IPS-20b (cell line): ENCODE data around the gene AVP.
"Not testable (repeated sequence)": the region's sequence is repeated elsewhere in the genome, so short reads cannot be mapped to it uniquely, and the experiment has no call there.

ENCODE experiments used
- H3K27ac ChIP-seq: one replicate; pipeline ENCODE4 v1.5.1; 2013; ENCODE audit warnings: low read length
- H3K27me3 ChIP-seq: 2 replicates; pipeline ENCODE4 v1.6.1; 2013; ENCODE audit warnings: mild to moderate bottlenecking, low read length, inconsistent platforms; ENCODE audit not compliant: insufficient read depth
- H3K36me3 ChIP-seq: 2 replicates; pipeline ENCODE4 v1.6.1; 2013; ENCODE audit warnings: low read depth, mild to moderate bottlenecking, inconsistent platforms, low read length, moderate library complexity; ENCODE audit not compliant: insufficient read depth
- H3K4me1 ChIP-seq: 2 replicates; pipeline ENCODE4 v1.6.1; 2013; ENCODE audit warnings: mild to moderate bottlenecking, control low read depth, inconsistent platforms, low read length, moderate library complexity; ENCODE audit not compliant: insufficient read depth
- H3K4me3 ChIP-seq: 2 replicates; pipeline ENCODE4 v1.5.1; 2013; ENCODE audit warnings: mild to moderate bottlenecking, low read length, inconsistent platforms
- H3K9ac ChIP-seq: 2 replicates; pipeline ENCODE4 v1.6.1; 2013; ENCODE audit warnings: low read depth, mild to moderate bottlenecking, inconsistent platforms, low read length, moderate library complexity
- H3K9me3 ChIP-seq: 2 replicates; pipeline ENCODE4 v1.6.1; 2013; ENCODE audit warnings: mild to moderate bottlenecking, low read depth, low read length, inconsistent platforms; ENCODE audit not compliant: insufficient read depth

AVP gene

DNA sequence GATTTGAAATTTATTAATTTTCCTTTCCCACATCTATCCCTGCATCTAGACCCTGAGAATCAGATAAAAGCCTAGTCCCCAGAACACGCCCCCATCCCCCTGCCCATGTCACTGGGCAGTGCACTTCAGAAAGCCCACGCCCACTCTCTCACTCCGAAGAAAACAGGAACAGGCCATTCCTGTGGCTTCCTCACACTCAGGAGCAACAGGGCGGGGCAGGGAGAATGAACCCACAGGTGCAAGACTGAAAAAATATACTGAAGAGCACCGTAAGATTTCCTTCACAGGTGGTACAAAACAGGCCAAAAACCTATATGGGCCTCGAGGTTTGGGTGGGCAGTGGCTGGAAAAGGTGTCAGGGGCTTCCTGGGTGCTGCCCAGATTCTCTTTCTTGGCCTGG, 9.7 kb downstream of the AVP start:
- Histone ChIP-seq H3K4me1 (no peaks in the 10 kb centered on the region; the same call in 1 of the 2 replicates), H3K9ac (no peak overlapping the region), H3K36me3 (no peaks in the 10 kb centered on the region), H3K9me3 (peaks cover 4% of the 10 kb centered on the region; the same call in 1 of the 2 replicates), H3K27me3 (peaks cover 54% of the 10 kb centered on the region), H3K4me3 (no peak overlapping the region), H3K27ac (no peak overlapping the region)

- H3K4me3 ChIP-seq, H3K4me1 ChIP-seq, H3K27ac ChIP-seq, H3K9me3 ChIP-seq, H3K9ac ChIP-seq, H3K36me3 ChIP-seq: not testable (repeated sequence)
- peaks cover 47% of the 10 kb centered on the region for H3K27me3 ChIP-seq
Observed at GRCh38 chr20:3073251-3073643, 11.3 kb downstream of the AVP start.

GRCh38 chr20:3072530-3073250, 11.8 kb downstream of the AVP start:
- no peak overlapping the region for H3K27ac ChIP-seq
- peaks cover 42% of the 10 kb centered on the region for H3K27me3 ChIP-seq
- H3K4me1 ChIP-seq = no peaks in the 10 kb centered on the region; the same call in 1 of the 2 replicates
- peak overlapping the region; percentile 49; the same call in 1 of the 2 replicates for H3K4me3 ChIP-seq
- H3K9ac ChIP-seq = no peak overlapping the region
- H3K36me3 ChIP-seq = no peaks in the 10 kb centered on the region
- peaks cover 4% of the 10 kb centered on the region; the same call in 1 of the 2 replicates for H3K9me3 ChIP-seq

DNA sequence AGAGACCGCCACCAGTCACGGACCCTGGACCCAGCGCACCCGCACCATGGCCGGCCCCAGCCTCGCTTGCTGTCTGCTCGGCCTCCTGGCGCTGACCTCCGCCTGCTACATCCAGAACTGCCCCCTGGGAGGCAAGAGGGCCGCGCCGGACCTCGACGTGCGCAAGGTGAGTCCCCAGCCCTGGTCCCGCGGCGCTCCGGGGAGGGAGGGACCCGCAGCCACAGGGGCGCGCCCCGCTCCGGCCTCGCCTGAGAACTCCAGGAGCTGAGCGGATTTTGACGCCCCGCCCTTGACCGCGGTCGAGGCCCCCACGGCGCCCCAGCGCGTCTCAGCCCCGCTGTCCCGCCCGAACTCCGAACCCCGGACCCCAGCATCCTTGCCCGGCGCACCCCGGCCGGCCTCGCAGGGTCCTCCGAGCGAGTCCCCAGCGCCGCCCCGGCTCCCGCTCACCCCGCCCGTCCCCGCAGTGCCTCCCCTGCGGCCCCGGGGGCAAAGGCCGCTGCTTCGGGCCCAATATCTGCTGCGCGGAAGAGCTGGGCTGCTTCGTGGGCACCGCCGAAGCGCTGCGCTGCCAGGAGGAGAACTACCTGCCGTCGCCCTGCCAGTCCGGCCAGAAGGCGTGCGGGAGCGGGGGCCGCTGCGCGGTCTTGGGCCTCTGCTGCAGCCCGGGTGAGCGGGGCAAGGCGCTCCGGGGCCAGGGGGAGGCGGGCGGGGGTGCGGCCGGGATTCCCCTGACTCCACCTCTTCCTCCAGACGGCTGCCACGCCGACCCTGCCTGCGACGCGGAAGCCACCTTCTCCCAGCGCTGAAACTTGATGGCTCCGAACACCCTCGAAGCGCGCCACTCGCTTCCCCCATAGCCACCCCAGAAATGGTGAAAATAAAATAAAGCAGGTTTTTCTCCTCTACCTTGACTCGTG, 12.7 kb downstream of the AVP start, which contains the start of gene OXT:
Gene OXT (plus strand): TSS at position 11 of the 920 bp plus-strand sequence. CDS start 36 bp downstream, at position 47.
- peak within 1 kb of the TSS; percentile 49; the same call in 1 of the 2 replicates for H3K4me3 ChIP-seq
- no peaks in the 10 kb centered on the region; the same call in 1 of the 2 replicates for H3K4me1 ChIP-seq
- peaks cover 40% of the 10 kb centered on the region for H3K27me3 ChIP-seq
- H3K36me3 ChIP-seq = no peaks in the 10 kb centered on the region
- H3K9me3 ChIP-seq = peaks cover 4% of the 10 kb centered on the region; the same call in 1 of the 2 replicates
- no peak within 1 kb of the TSS for H3K9ac ChIP-seq
- H3K27ac ChIP-seq = no peak within 1 kb of the TSS

- Histone ChIP-seq H3K4me3 (peak overlapping the region; percentile 49; the same call in 1 of the 2 replicates), H3K9me3 (peaks cover 4% of the 10 kb centered on the region; the same call in 1 of the 2 replicates), H3K27ac (no peak overlapping the region), H3K27me3 (peaks cover 40% of the 10 kb centered on the region), H3K4me1 (no peaks in the 10 kb centered on the region; the same call in 1 of the 2 replicates), H3K36me3 (no peaks in the 10 kb centered on the region), H3K9ac (no peak overlapping the region)
Observed at GRCh38 chr20:3071266-3071609, 13.3 kb downstream of the AVP start.

GRCh38 chr20:3070725-3071124, 13.8 kb downstream of the AVP start:
- Histone ChIP-seq H3K27ac (no peak overlapping the region), H3K27me3 (peaks cover 40% of the 10 kb centered on the region), H3K4me3 (no peak overlapping the region), H3K4me1 (no peaks in the 10 kb centered on the region; the same call in 1 of the 2 replicates), H3K9me3 (peaks cover 4% of the 10 kb centered on the region; the same call in 1 of the 2 replicates), H3K9ac (no peak overlapping the region), H3K36me3 (no peaks in the 10 kb centered on the region)

DNA sequence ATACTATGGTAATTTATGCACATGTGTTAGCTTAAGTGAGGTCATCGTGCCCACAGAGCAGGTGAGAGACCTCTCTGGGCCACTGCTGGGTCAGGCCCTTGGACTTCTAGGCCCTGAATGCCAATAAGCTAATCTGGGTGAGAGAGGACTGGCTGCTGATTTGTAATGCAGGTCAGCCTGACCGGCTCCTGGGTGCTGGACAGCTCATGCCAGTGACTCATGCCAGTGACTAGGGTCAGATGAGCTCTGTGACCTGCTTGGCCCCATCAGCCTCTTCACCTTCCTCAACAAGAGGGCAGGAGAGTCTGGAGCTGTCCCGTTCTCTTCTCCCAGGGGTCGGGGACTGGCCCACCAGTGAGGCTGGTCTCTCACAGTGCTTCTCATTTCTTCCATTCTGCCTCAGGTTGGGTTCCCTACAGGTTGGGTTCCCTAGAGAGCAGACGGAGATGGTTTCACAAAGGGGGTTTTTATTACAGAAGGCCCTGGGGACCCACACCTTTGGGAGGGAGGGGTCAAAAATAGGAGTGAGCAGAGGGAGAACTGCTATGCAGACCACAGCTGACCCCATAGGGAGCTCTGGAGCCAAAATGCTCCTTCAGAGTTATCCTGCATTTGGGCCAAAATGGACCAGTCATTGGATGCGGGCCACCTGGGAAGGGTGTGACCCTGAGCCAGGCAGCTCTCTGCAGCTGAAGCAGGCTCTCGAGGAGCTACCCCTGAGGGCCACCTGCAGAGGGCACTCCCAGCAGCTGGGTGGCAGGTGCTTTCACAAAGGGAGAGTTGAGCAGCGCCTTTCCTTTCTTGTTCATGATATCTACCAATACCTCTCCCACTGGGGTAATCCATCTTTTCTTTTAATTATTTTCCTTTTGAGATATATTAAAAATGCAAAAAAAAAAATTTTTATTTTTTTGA, 15.3 kb downstream of the AVP start:
- H3K27ac ChIP-seq = no peak overlapping the region
- peaks cover 39% of the 10 kb centered on the region for H3K27me3 ChIP-seq
- H3K36me3 ChIP-seq = no peaks in the 10 kb centered on the region
- no peak overlapping the region for H3K4me3 ChIP-seq
- H3K9me3 ChIP-seq = peaks cover 2% of the 10 kb centered on the region; the same call in 1 of the 2 replicates
- no peaks in the 10 kb centered on the region; the same call in 1 of the 2 replicates for H3K4me1 ChIP-seq
- H3K9ac ChIP-seq = no peak overlapping the region

- Histone ChIP-seq H3K9me3 (no peaks in the 10 kb centered on the region), H3K27me3 (peaks cover 28% of the 10 kb centered on the region), H3K4me3 (no peak overlapping the region), H3K9ac (no peak overlapping the region), H3K27ac (no peak overlapping the region), H3K4me1 (no peaks in the 10 kb centered on the region; the same call in 1 of the 2 replicates), H3K36me3 (no peaks in the 10 kb centered on the region)
Observed at GRCh38 chr20:3068075-3068474, 16.4 kb downstream of the AVP start.

GRCh38 chr20:3067139-3068014, 17.1 kb downstream of the AVP start:
- H3K9ac ChIP-seq = no peak overlapping the region

DNA sequence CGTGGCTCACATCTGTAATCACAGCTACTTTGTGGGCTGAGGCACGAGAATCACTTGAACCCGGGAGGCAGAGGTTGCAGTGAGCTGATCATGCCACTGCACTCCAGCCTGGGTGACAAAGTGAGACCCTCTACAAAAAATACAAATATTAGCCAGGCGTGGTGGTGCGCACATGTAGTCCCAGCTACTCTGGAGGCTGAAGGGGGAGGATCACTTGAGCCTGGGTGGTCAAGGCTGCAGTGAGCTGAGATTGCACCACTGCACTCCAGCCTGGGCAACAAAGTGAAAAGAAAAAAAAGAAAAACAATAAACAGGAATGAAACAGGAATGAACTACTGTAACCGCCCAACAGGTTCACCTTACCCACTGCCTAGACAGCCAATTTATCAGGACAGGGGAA, 20.4 kb downstream of the AVP start:
- not testable (repeated sequence) for H3K9ac ChIP-seq, H3K9me3 ChIP-seq, H3K4me1 ChIP-seq, H3K4me3 ChIP-seq, H3K27ac ChIP-seq, H3K27me3 ChIP-seq, H3K36me3 ChIP-seq

More at GRCh38 chr20:3067139-3068014, 17.1 kb downstream of the AVP start:
- no peaks in the 10 kb centered on the region; the same call in 1 of the 2 replicates for H3K4me1 ChIP-seq
- no peaks in the 10 kb centered on the region for H3K36me3 ChIP-seq
- peaks cover 21% of the 10 kb centered on the region for H3K27me3 ChIP-seq
- no peak overlapping the region for H3K4me3 ChIP-seq
- no peaks in the 10 kb centered on the region for H3K9me3 ChIP-seq
- no peak overlapping the region for H3K27ac ChIP-seq
